ENCODE results near the gene C11orf24.
A peak's percentile ranks its signal among the peaks of the same experiment; 100 is the strongest.

Gene C11orf24

GRCh38 chr11:68270196-68271022, 1.4 kb downstream of the C11orf24 start:
- no peak for DNase-seq

- DNase-seq = no peak
Observed at GRCh38 chr11:68269414-68270081, 2.2 kb downstream of the C11orf24 start.

DNA sequence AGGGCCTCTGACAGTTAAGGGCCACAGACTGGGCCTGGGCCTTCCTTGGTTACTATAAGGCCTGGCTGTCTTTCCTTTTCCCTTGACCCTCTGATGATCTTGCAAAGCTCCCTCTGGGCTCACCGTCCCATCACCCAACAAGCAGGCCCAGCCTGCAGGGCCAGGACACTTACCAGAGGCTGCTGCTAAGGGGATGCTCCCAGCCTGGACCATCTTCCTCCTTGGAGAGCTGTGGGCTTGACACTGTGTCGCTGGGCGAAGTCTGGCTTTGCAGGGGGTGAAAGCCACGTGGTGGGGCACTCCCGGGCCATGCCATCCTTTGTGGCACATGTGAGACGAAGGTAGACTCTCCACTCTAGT, 3.9 kb downstream of the C11orf24 start:
- no peak for DNase-seq

GRCh38 chr11:68266936-68267880, 4.6 kb downstream of the C11orf24 start:
- DNase-seq = peak; percentile 10 to 48

DNA sequence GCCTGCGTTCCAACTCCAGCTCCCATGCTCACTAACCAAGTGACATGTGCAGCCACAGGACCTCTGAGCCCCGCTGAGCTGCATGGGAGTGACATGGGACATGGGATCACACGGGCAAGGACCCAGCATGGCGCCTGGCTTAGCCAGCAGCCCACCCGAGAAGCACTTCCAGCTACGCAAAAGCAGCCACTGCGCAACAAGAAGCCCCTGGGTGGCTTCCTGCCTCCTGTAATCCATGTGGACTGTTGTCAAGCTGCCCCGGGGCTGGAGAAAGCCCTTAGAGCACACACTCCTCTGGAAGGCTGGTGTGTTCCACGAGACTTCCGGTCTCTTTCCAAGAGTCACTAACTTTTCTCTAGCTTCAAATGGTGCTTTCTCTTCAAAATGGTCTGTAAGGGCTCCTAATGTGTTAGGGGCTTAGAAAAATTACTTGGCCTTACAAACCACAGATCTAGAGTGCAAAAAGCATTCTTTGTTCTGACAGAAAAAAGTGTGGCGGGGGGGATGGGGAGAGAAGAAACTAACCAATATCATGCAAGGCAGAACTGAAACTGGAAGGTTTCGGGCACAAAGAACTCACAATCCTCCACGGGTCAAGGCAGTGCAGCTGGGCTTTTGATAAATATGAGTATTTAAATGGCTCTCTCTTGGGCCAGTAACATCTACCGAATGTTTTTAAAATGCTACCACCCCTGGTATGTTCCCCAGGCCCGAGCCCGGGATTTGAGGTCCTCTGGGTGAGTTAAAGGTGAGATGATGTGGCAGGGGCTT, 5.5 kb downstream of the C11orf24 start:
- DNase-seq = peak in 1 of 2 donors; percentile 8

DNA sequence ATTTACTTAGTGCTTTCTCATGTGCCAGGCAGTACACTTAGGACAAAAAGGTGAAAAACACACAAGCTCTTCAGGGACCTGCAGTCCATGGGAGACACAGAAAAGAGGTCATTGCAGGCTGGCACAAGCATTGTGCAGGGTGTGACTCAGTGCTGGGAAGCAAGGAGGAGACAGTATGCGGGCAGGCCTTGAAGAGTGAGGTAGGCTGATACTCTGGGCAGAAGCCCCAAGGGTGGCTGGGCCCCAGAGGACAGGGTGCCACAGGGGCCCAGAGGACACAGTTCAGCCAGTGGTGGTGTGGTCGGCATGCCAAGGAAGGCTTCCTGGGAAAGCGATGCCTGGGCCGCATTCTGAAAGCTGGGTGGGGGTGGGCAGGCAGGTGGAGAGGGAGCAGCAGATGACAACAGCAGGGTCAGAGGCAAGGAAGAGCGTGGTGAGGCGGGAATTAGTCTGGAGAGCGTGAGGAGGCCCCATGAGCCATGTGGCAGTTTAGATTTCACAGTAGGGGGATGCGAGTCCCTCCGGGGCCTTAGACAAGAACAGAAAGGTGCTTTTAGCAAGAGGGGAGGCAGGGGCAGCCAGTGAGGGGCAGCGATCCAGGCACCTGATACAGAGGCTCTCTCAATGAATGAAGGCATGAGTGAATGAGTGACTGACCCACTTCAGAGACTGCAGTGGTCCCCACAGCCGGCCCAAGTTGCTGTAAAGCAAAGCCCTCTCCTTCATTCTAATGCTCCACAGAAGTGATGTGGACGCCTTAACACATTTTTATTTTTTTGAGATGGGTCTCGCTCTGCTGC, 6.8 kb downstream of the C11orf24 start:
- DNase-seq = no peak

GRCh38 chr11:68264244-68264643, 7.5 kb downstream of the C11orf24 start:
- no peak for DNase-seq

GRCh38 chr11:68263444-68264035, 8.2 kb downstream of the C11orf24 start:
- DNase-seq = no peak

- DNase-seq = no peak
Observed at GRCh38 chr11:68262544-68262827, 9.3 kb downstream of the C11orf24 start.

DNA sequence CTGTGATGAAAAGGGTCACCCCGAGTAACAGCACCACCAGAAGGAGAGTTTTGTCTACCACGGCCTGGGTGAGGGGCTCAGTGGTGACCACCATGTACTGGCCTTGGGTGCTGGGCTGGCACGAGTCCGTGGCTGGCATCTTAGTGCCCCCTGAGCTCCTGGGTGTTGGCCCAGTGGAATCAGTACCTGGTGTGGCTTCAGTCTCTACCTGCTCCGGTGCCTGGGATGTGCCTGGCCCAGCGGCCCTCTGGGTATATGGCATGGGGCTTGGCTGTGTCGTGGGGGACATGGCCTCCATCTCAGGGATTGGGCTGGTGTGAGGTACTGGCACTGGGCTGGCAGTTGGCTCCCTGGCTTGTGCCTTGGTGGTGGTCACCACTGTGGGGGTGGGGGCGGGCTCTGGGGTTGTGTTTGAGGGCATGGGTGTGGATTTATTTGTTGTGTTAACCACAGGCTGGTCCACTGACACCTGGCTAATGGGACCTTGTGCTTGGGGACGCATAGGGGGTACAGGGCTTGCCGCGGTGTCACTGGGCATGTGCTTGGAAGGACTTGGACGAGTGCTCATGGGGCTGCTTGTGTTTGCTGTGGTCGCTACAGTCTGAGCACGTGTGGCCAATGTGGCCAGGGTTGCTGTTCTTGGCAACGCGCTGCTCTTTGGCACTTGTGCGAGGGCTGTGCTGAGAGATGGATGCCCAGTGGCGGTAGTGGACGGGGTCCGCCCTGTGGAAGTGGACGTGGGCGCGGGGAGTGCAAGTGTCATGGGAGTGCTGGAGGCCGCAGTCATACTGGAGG, 9.8 kb downstream of the C11orf24 start:
- DNase-seq = no peak

GRCh38 chr11:68261006-68261405, 10.8 kb downstream of the C11orf24 start:
- no peak for DNase-seq

DNA sequence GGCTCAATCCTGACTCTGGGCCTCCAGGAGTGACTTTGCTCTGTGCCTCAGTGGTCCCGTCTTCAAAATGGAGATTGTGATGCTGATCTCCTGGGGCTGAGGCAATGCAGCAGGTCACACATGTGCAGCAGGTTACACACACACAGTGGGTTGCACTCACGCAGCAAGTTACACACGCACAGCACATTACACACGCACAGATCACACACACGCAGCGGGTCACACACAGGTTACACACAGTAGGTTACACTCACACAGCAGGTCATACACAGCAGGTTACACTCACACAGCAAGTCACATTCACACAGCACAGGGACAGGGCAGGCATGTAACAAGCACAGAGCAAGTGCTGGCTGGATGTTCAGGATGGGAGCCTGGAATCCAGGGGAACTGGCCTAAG, 11.3 kb downstream of the C11orf24 start:
- no peak for DNase-seq

DNA sequence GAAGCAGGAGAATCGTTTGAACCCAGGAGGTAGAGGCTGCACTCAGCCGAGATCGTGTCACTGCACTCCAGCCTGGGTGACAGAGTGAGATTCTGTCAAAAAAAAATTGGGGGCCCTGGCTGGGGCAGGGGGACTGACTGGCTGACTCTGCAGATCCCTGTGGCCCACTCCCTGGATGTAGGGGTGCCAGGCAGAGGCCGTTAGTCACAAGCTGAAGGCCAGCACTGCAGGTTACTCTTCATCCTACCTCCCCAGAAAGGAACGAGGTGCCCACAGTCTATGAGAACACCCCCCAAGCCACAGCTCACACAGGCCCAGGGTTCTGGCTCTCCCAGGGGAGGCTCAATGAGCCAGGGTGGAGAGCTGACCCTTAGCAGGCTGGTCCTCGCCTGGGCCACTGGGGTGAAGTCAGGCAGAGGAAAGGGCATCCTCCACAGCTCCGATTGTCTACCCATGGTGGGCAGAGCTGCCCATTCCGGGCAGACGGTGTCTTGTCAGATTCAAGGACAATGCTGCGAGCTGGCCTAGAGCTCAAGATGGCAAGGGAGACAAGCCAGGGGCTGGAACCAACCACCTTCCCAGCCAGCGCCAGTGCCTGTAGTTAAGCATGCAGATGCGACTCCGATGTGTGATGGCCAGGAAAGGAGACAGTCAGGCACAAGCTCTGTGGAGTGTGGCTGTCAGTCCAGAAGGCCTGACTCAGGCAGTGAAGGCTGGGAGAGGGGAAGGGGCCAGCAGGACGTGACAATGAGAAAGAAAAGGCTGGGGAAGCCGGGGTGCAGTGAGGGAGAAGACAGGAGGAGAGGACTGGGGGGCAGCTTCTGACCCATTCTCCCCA, 12.4 kb downstream of the C11orf24 start:
- DNase-seq = no peak

DNA sequence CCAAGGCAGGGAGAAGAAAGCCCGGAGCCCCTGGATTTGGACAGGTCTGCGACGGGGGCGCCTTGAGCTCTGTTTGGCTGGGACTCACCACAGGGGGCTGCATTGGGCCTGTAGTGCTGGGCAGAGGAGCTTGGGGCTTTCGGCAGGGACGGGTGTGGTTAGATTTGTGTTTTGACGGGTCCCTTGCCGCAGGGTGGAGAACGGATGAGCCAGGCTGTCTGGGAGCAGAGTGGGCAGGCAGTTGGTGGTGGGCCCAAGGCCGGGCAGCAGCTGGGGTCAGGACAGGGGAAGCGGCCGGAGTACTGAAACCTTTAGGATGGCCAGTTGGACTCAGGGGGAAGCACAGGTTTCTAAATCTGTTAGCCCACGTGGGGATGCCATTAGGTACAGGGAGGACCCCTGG, 13.4 kb downstream of the C11orf24 start:
- DNase-seq = no peak

GRCh38 chr11:68257477-68258362, 14.1 kb downstream of the C11orf24 start:
- peak; percentile 92 for DNase-seq

GRCh38 chr11:68256331-68256741, 15.4 kb downstream of the C11orf24 start:
- no peak for DNase-seq

DNA sequence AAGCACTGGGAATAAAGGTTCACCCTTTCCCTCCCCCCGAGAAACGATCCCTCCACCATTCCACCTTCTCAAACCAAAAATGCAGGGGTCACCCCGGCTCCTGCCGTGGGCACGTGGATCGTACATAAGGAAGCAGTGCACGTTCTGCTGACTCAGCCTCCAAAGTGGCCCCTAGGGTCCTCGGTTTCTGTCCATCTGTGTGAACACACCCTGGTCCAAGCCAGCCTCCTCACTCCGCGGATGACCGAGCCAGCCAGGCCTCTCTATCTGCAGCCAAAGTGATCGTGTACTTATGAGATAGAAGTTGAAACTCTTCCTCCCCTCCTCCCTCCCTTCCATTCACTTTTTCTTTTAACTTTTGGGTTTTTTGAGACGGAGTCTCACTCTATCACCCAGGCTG, 16.2 kb downstream of the C11orf24 start:
- no peak for DNase-seq

DNA sequence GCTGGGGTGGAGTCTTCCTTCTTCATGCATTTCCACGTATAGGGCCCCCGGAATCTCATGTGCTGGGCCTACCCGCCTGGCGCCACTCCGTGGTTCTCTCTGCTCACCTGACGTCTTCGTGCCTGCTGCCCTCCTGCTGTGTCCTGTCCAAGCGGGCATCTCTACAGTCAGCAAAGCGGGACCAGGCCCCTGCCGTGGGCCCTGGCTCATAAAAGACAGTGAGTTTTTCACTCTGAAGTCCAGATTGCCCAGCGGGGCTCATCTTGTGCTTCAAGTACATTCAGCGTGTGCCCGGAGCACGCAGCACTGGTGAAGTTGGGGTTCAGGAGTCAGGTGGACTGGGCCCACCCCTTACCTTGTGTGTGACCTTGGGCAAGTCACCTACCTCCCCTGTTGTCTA, 17.4 kb downstream of the C11orf24 start:
- DNase-seq = no peak
